Glutamatergic neuron (in vitro differentiated cells): ENCODE results near the gene DICER1. TPM values are rescaled to one million over a fixed set of nuclear protein-coding genes. Genes with fewer than 3 reads are reported as not detected.
A peak's percentile ranks its signal among the peaks of the same experiment; 100 is the strongest.

Source experiments
- DNase-seq: peaks from one replicate; pipeline ENCODE4 v3.0.0; 2022
- H3K27ac Mint-ChIP-seq: one replicate; pipeline ENCODE4 v1.8.0; 2020; ENCODE audit warnings: mild to moderate bottlenecking, mixed read lengths, inconsistent platforms; ENCODE audit not compliant: unreplicated experiment
- H3K27me3 Mint-ChIP-seq: one replicate; pipeline ENCODE4 v1.8.0; 2020; ENCODE audit warnings: mild to moderate bottlenecking, moderate library complexity, mixed read lengths, inconsistent platforms; ENCODE audit not compliant: unreplicated experiment
- H3K36me3 Mint-ChIP-seq: one replicate; pipeline ENCODE4 v1.8.0; 2020; ENCODE audit warnings: mild to moderate bottlenecking, mixed read lengths, inconsistent platforms; ENCODE audit not compliant: unreplicated experiment
- H3K4me1 Mint-ChIP-seq: one replicate; pipeline ENCODE4 v1.8.0; 2020; ENCODE audit warnings: mild to moderate bottlenecking, low read depth, mixed read lengths, inconsistent platforms; ENCODE audit not compliant: unreplicated experiment
- H3K4me3 Mint-ChIP-seq: one replicate; pipeline ENCODE4 v1.8.0; 2020; ENCODE audit warnings: mild to moderate bottlenecking, mixed read lengths, inconsistent platforms; ENCODE audit not compliant: unreplicated experiment
- H3K9me3 Mint-ChIP-seq: one replicate; pipeline ENCODE4 v1.8.0; 2020; ENCODE audit warnings: mild to moderate bottlenecking, moderate library complexity, mixed read lengths, inconsistent platforms; ENCODE audit not compliant: unreplicated experiment
- total RNA-seq: library from RNA; stranded (reverse); fragmentation: NEBNext Ultra II Directional; extraction: Animal tissue kit (Norgen Biotek cat#: 25700); gene quantifications from one replicate; pipeline ENCODE4 v1.2.1, GENCODE V29; 2021; ENCODE audit not compliant: unreplicated experiment
- TF ChIP-seq, protein P1 (sequence below): fragments of 200-600 bp; sonication (generic); IDR thresholded peaks from one replicate; pipeline ENCODE4 v1.5.0; 2021; ENCODE audit not compliant: partially characterized antibody, unreplicated experiment

The DICER1 gene
- total RNA-seq, 1 donor from 2014 or later = 113 TPM

DNA sequence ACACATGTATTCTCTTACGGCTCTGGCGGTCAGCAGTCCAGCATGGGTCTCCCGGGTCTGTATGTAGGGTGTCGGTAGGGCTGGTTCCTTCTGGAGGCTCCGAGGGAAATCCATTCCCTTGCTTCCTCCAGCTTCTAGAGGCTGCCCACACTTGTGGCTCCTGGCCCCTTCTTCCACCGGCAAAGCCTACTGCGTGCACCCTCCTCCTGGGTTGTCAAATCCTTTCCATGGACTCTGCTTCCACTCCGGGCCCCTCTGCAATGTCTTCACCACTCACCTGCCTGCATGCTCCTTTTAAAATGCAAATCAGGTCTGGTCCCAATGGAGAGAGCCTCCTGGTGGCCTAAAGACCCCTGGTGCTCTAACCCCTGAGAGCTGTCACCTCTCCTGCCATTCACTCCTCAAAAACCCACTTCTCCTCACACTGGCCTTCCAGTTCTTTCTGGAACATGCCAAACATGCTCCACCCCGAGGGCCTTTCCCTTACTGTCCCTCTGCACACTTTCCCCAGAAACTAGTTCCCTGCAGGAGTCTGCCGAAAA lies 108.5 kb downstream of the DICER1 start:
- Mint-ChIP-seq H3K27me3 (peaks cover 9% of the 10 kb centered on the region), H3K4me3 (no peak overlapping the region), H3K4me1 (no peaks in the 10 kb centered on the region), H3K27ac (no peak overlapping the region), H3K36me3 (no peaks in the 10 kb centered on the region), H3K9me3 (peaks cover 7% of the 10 kb centered on the region)
- TF ChIP-seq, protein P1, sequence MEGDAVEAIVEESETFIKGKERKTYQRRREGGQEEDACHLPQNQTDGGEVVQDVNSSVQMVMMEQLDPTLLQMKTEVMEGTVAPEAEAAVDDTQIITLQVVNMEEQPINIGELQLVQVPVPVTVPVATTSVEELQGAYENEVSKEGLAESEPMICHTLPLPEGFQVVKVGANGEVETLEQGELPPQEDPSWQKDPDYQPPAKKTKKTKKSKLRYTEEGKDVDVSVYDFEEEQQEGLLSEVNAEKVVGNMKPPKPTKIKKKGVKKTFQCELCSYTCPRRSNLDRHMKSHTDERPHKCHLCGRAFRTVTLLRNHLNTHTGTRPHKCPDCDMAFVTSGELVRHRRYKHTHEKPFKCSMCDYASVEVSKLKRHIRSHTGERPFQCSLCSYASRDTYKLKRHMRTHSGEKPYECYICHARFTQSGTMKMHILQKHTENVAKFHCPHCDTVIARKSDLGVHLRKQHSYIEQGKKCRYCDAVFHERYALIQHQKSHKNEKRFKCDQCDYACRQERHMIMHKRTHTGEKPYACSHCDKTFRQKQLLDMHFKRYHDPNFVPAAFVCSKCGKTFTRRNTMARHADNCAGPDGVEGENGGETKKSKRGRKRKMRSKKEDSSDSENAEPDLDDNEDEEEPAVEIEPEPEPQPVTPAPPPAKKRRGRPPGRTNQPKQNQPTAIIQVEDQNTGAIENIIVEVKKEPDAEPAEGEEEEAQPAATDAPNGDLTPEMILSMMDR = no peak
- peak; percentile 4 for DNase-seq

DNA sequence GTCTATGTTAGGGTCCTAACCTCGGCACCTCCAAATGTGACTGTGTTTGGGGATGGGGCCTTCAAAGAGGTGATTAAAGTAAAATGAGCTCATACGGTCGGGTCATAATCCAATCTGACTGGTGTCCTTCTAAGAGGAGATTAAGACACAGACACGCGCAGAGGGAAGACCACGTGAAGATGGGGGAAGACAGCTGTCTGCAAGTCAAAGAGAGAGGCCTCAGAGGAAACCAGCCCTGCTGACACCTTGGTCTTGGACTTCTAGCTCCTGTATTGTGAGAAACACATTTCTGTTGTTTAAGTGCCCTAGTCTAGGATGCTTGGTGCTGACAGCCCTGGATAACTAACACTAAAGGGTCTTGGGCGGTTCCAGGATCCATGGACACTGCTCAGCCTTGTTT lies 109.6 kb downstream of the DICER1 start:
- no peak overlapping the region for H3K27ac Mint-ChIP-seq
- TF ChIP-seq, protein P1 = no peak
- H3K9me3 Mint-ChIP-seq = peaks cover 7% of the 10 kb centered on the region
- H3K36me3 Mint-ChIP-seq = no peaks in the 10 kb centered on the region
- peak; percentile 3 for DNase-seq
- peaks cover 9% of the 10 kb centered on the region for H3K27me3 Mint-ChIP-seq
- H3K4me3 Mint-ChIP-seq = no peak overlapping the region
- H3K4me1 Mint-ChIP-seq = no peaks in the 10 kb centered on the region

DNA sequence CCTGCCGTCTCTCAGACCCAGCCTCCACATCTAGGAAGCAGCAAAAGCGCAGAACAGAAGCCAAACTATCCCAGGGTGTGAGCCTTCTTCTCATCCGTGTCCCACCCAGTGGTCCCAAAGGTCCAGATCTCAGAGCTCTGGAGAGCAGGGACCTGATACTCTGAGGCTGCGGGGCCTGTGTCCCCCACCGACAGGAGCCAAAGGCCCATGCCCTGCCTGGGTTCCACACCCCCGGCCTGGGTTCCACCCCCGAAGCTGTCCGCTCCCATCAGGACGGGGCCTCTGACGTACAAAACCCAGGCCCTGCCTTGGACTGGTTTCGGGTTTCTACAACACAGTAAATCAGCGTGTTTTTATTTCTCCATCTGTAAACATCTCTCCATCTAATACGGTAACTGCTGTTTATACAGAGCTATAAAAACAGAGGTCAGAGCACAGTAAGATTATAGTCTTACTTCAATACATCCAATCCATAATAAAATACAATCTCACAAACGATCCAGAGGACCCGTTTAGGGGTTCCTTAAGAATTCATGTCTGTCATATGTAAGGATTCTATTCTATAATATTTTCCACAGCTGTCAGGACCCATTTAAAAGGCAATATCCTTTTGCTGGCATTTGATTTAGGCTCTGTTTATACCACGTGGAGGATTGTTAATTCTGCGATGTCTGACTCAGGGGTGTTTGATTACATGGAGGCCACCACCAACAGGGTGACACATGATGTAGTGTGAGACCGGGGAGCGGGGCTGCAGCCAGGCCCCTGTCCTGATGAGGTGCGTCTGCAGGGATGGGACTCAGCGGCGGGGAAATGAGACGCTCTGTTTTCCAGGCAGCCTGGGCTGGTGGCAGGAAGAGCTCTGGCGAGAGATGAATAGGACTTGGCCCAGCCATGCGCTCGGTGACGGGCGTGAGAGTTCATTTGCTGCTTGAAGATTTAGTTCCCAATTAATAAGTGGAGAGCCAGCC lies 110.3 kb downstream of the DICER1 start:
- H3K27ac Mint-ChIP-seq = no peak overlapping the region
- DNase-seq = peak; percentile 7
- H3K9me3 Mint-ChIP-seq = peaks cover 7% of the 10 kb centered on the region

DNA sequence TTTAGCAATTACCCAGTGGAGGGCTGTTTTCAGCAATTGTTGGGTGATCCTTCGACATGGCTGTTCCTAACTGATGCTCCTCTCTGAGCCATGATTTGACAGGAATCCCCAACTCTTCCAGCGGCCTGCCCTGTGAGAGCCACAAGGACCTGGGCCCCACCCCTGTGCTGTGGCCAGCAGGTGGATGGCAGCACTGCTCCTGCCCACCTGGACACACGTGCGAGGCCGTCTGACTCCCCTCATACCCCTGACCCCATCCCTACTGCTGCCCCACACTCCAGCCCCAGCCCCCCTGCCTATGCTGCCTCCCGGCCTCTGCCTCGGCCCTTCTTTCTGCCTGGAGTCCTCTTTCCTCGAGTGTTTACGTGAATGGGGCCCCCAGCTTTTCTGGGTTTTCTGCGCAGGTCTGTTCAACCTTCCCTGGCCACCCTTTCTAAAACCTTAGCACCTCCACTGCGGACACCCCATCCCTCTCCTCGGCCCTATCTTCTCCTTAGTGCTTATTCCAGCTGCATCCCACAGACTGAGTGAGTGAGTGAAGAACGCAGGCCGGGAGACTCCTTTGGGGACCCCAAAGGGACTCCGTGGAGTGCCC lies 111.4 kb downstream of the DICER1 start:
- H3K36me3 Mint-ChIP-seq = no peaks in the 10 kb centered on the region
- peaks cover 7% of the 10 kb centered on the region for H3K9me3 Mint-ChIP-seq
- no peak overlapping the region for H3K4me3 Mint-ChIP-seq
- DNase-seq = peak; percentile 5
- peaks cover 9% of the 10 kb centered on the region for H3K27me3 Mint-ChIP-seq
- H3K4me1 Mint-ChIP-seq = no peaks in the 10 kb centered on the region
- TF ChIP-seq, protein P1 = no peak
- no peak overlapping the region for H3K27ac Mint-ChIP-seq

More for the DNA sequence above, 110.3 kb downstream of the DICER1 start:
- H3K36me3 Mint-ChIP-seq = no peaks in the 10 kb centered on the region
- H3K4me1 Mint-ChIP-seq = no peaks in the 10 kb centered on the region
- peaks cover 9% of the 10 kb centered on the region for H3K27me3 Mint-ChIP-seq
- H3K4me3 Mint-ChIP-seq = no peak overlapping the region
- TF ChIP-seq, protein P1 = no peak
